ENCODE results near the gene RRN3. TPM values are rescaled to one million over a fixed set of nuclear protein-coding genes. Genes with fewer than 3 reads are reported as not detected.
"Not testable (repeated sequence)": the region's sequence is repeated elsewhere in the genome, so short reads cannot be mapped to it uniquely, and the experiment has no call there.

RRN3 gene, protein sequence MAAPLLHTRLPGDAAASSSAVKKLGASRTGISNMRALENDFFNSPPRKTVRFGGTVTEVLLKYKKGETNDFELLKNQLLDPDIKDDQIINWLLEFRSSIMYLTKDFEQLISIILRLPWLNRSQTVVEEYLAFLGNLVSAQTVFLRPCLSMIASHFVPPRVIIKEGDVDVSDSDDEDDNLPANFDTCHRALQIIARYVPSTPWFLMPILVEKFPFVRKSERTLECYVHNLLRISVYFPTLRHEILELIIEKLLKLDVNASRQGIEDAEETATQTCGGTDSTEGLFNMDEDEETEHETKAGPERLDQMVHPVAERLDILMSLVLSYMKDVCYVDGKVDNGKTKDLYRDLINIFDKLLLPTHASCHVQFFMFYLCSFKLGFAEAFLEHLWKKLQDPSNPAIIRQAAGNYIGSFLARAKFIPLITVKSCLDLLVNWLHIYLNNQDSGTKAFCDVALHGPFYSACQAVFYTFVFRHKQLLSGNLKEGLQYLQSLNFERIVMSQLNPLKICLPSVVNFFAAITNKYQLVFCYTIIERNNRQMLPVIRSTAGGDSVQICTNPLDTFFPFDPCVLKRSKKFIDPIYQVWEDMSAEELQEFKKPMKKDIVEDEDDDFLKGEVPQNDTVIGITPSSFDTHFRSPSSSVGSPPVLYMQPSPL
- total RNA-seq = 10 to 100 TPM; 35.4 to 38.1 TPM

DNA sequence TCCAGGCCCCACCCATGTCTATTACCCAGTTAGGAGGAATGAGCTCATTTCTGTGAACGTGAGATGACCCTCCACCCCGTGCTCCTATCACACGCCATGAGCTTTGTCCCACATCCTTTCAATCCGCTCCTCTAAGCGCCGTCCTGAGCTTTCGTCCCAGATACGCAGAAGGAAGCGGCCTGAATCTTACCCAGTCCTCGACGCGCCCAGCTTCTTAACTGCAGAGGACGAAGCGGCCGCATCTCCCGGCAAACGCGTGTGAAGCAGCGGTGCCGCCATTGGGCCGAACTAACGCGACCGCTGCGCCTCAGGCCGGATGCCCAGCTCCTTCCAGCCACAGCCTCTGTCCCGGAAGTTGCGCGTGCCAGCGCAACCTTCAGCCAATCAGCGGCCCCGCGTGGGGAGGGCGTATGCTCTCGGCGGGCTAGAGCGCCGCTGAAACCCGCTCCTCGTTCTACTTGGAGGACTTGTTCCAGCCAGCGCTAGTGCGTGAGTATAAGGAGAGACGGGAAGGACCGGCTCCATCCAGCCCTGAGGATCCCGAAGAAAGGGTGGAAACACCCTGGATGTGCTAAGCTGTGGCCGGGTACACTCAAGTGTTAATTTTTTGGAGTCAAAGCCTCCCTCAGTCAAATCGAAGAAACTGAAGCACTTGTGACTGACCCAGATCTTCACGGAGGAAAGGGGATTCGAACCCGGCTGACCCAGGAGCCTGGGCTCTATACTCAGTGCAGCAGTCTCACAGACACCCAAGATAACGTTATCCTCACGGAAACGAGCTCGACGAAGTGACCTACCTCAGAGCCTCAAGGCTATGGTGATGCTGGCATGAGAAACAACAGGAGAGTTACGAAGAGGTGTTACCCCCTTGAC, at the start of gene RRN3:
Gene RRN3, minus strand, starts transcription at position 318 of the 873 bp plus-strand sequence. Its CDS starts 39 bp downstream, at position 279.
- peak; percentile 88 to 91 for DNase-seq (ENCODE audit: low spot score in 2 of 2)
- not testable (repeated sequence) for H3K9me3 Mint-ChIP-seq
- Mint-ChIP-seq H3K36me3 (peaks cover 10 to 15% of the 10 kb centered on the region in 2 donors), H3K27ac (peak within 1 kb of the TSS; percentile 96 to 97)
- ATAC-seq = peak; percentile 99 to 100

DNA sequence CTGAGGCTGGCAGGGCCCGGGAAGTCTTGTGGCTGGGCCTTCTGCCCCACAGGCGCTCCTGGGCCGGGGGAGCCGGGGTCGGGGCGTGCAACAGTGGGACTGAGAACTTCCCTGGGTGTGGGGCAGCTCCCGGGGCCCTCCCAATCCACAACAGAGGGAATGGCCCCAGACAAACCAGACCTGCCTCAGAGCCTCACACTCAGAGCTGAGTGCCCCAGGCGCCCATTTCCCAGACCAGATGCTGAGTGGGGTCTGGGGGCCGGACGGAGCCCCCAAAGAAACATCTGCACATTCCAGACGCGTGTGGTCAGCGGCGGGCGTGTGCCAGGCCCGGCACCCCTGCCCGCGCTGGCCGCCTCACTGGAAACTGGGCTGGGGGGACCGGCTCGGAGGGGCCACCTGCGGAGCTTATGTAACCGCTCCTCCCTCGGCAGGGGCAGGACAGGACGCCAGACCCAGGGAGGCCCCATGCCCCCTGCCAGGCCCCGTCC, 49.6 kb upstream of the RRN3 start:
- H3K27ac Mint-ChIP-seq; DNase-seq (ENCODE audit: low spot score in 2 of 2); ATAC-seq; H3K36me3 Mint-ChIP-seq; H3K9me3 Mint-ChIP-seq: not testable (repeated sequence)

DNA sequence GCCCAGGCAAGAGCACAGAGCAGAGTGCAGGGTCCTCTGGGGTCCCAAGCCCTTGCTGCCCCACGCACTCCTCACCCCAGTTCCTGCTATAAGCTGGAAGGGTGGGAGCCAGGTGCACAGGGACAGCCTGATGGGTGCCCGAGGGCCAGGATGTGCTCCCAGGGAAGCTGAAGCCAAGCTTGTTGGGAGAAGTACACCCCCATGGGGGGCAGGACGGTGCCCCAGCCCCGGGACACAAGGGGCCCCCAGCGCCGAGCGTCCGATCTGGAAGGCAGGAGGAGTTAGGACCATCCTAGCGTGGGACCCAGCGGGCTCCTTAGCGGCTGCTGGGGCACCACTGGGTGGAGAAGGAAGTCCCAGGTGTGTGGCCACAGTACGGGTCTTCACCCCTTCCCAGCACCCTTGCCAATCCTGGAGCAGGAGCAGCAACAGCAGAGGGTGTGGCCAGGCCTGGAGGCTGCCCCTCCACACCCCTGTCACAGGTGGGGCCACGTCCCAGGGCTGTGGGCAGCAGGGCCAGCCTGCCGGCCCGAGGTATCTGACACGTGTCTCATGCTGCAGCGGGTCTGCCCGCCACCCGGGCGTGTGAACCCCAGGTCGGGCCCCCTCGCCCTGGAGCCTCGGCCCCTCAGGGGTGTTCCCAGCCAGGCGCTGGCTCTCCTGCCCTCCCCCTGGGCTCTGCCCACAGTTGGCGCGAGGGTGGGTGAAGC, 49.0 kb upstream of the RRN3 start:
- not testable (repeated sequence) for H3K36me3 Mint-ChIP-seq; ATAC-seq; H3K27ac Mint-ChIP-seq; DNase-seq (ENCODE audit: low spot score in 2 of 2); H3K9me3 Mint-ChIP-seq

DNA sequence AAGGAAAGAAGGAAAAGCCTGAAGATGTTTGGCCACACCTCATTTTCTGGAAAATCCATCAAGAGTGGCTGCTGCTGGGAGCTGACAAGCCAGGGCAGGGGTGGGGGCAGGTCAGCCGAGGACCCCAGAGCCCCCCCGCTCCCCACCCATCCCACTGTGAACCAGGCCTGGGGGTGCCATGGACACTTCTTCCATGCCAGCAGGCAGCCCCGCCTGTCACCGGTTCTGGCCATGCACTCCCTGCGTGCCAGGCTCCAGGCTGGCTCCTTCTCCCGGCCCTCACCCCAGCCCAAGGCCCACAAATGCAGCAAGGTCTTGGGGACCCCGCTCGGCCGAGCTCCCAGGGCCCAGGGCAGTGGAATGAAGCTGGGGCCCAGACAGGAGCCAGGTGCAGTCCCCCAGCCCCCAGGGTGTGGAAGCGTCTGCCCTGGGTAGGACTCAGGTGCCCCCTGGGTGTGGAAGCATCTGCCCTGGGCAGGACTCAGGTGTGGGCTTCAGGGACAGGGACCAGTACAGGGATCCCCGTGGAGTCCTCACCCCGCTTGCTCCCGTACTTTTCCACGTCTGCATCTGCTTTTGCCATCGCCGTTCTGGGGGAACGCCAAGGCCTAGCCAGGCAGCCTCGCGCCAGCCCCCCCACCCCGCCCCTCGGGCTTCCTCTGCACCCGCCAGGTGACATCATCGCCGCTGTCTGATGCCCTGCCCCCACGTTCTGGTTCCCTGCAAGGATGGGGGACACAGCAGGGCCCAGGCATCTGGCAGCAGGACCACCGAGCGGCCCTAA, 48.2 kb upstream of the RRN3 start:
- H3K36me3 Mint-ChIP-seq; ATAC-seq; DNase-seq (ENCODE audit: low spot score in 2 of 2); H3K27ac Mint-ChIP-seq; H3K9me3 Mint-ChIP-seq: not testable (repeated sequence)

DNA sequence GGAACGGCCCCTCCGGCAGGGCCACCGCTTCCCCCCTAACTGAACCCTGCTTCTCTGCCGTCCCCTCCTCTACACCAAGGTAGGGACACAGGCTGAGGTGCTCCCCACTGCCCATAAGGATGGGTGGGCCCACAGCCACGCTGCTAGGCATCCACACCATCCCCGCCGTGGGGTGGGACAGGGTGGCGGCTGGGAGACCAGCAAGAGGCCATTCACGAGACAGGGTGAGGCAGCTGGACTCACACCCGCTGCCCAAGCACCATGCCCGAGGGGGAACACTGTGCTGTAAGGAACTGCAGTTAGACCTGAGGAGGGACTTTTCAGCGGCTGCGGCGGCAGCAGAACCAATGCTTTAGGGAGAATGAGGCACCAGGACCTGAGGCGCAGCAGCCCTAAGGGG, 47.5 kb upstream of the RRN3 start:
- DNase-seq (ENCODE audit: low spot score in 2 of 2) = no peak
- Mint-ChIP-seq H3K9me3 (no peaks in the 10 kb centered on the region), H3K36me3 (no peaks in the 10 kb centered on the region), H3K27ac (no peak overlapping the region)
- no peak for ATAC-seq

DNA sequence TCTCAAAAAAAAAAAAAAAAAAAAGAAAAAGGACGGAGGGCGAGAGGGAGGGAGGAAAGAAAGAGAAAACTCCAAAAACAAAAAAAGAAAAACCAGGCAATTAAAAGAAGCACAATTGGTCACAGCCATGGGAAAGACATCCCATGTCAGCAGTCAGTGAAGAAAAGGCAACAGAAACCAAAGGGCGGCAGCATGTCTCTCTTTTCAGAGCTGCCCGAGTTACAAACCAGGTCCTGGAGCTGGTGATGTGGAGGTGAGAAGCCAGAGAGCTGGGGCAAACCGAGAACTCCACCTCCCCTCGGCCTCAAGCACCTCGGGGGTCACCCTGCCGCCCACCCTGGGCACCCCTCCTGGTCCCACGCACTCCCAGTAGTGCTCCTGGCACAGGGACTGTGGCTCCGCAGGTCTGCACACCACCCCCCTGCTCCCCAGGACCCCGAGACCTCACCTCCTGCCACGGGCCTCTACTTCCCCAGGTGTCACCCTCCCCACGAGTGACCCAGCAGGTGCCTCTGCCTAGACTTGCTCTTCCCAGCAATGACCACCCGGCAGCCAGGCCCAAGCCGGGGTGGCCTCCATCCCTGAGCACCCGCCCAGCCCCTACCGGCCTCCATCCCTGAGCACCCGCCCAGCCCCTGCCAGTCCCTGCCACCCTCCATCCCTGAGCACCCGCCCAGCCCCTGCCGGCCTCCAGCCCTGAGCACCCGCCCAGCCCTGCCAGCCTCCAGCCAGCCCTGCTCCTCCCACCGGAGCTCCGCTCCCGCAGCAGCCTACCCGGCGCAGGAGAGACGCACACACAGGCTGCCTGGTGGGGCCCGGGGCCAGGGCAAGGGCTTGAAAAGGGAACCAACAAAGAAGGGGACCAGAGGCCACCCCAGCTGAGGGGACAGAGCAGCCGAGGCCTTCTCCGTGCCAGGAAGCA, 46.6 kb upstream of the RRN3 start:
- H3K27ac Mint-ChIP-seq; H3K9me3 Mint-ChIP-seq; DNase-seq (ENCODE audit: low spot score in 2 of 2); H3K36me3 Mint-ChIP-seq: not testable (repeated sequence)
- peak in 1 of 2 donors; percentile 31 for ATAC-seq

DNA sequence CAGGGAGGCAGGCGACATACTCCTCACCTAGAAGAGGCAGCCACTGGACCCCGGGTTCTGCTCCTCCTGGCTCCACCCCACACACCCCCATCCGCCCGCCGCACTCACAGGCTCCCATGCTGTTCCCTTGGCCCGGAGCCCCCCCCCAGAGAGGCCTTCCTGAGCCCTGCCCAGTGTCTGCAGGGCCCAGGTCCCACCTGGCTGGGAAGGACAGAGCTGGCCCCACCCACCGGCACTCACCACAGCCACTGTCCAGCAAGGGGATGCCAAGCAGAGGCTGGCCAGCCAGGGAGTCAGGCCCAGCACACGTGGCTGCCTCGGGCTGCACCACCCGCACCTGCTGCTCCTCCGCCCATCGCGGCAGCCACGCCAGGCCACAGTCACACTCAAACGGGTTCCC, 43.4 kb upstream of the RRN3 start:
- not testable (repeated sequence) for ATAC-seq; H3K9me3 Mint-ChIP-seq; H3K27ac Mint-ChIP-seq; H3K36me3 Mint-ChIP-seq; DNase-seq (ENCODE audit: low spot score in 2 of 2)

DNA sequence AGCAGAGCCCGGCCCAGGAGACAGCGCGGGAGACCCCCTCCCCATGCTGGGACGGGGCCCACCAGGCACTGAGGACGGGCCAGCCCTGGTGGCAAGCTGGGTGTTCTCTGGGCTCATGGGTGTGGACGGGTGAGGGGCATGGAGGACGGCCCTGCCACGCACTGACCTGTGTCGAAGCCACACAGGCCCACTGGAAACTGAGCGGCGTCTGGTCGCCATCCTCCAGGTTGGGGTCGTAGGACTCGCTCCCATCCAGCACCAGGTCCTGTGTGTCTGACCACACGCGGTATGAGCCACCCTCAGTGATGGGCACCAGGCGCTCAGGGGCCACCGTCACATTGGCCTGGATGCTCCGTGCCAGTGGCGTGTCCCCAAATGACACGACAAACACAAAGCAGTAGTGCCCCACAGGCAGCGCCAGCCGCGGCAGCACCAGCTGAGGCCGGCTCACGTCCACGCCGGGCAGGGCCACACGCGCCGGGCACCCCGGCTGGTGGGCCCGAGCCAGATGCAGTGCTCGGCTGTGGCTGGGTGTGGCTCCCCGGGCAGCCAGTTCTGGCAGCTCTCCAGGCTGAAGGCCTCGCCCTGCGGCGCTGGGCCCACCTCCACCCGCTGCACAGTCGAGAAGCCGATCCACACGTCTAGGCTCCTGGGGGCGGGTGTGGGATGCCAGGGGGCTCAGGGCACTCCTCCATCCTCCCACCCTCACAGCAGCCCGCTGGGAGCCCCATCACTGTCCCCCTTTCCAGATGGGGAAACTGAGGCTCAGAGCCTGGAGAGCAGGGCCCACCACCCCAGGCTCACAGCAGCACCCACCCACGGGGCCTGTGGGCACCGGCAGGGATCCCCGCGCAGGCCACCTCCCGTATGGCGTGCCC, 41.6 kb upstream of the RRN3 start:
- not testable (repeated sequence) for H3K9me3 Mint-ChIP-seq; DNase-seq (ENCODE audit: low spot score in 2 of 2); ATAC-seq; H3K27ac Mint-ChIP-seq; H3K36me3 Mint-ChIP-seq

DNA sequence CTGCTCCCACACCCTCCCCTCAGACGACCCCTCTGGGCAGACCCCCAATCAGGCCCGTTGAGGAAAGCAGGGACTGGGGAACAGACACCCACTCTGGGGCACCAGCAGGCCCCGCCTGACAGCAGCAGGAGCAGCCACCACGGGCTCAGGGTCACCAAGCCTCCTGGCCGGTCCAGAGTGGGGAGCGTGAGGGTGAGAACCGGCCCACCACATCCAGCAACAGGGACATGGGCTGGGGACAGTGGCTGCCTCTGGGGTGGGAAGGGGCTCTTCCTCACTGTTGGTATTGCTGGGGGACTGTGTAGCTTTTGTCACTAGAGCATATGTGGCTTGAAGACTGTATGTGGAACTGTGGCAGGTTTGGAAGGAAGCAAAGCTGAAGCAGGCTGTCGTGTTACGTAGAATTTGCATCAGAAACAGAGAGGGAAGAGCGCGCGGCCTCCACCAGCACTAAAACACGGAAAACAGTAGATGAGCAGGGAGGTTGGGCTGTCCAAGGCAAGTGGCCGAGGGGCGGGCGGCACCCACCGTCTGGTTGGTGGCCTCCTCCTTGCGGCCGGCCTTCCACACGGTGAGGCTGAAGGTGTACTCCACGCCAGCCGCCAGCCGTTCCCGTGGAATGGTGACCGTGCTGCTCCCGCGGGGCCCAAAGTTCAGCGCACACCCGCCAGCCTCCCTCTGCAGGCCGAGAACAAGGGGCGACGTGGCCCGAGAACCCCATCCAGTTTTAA, 40.8 kb upstream of the RRN3 start:
- DNase-seq (ENCODE audit: low spot score in 2 of 2); ATAC-seq; H3K9me3 Mint-ChIP-seq; H3K36me3 Mint-ChIP-seq; H3K27ac Mint-ChIP-seq: not testable (repeated sequence)

DNA sequence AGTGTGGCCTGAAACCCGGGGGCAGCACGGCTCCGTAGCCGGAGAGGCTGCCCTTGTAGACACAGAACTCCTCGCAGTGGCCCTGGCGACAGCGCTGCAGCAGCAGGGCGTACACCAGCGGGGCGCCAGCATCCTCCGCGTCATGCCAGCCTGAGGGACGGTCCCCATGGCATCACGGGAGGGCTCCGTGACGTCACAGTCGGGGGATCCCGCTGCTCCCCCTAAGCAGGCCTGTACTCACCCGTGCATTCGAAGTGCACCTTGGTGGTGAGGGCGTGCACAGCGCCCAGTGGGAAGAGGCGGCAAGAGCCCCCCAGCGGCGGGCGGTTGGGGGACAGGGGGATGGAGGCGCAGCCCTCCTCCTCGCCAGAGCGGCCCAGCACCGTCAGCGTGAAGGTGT, 39.5 kb upstream of the RRN3 start:
- DNase-seq (ENCODE audit: low spot score in 2 of 2); H3K27ac Mint-ChIP-seq; H3K9me3 Mint-ChIP-seq; H3K36me3 Mint-ChIP-seq; ATAC-seq: not testable (repeated sequence)

DNA sequence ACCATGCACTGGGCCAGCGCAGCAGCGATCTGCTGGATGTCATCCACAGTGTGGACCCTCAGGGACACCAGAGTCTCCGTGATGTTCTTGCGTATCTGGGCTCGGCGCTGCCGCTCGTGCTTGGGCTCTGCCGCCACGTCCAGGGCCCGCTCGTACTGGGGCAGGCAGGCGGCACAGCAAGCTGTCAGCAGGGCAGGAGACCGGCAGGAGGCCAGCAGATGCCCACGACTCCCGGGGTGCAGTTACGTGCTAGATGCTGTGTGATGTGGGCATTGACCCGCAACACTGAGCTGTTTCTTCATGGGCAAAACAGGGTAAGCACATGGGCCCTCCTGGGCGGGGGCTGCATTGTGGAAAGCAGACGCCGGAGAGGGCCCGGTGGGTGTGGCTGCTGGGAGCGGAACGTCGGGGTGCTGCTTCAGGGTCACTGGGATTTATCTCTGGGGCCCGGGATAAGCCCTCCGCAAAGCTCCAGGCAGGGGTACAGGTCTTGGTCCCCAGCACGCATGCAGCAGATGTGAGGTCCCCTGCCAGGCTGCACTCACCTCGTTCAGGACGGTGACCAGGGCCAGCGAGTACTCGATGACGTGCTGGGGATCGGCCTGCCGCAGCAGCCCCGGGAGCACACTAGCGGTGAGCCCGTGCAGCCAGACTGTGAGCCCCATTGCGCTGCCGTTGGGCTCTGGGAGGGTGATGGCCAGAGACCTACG, 38.8 kb upstream of the RRN3 start:
- H3K9me3 Mint-ChIP-seq; H3K27ac Mint-ChIP-seq; ATAC-seq; DNase-seq (ENCODE audit: low spot score in 2 of 2); H3K36me3 Mint-ChIP-seq: not testable (repeated sequence)

DNA sequence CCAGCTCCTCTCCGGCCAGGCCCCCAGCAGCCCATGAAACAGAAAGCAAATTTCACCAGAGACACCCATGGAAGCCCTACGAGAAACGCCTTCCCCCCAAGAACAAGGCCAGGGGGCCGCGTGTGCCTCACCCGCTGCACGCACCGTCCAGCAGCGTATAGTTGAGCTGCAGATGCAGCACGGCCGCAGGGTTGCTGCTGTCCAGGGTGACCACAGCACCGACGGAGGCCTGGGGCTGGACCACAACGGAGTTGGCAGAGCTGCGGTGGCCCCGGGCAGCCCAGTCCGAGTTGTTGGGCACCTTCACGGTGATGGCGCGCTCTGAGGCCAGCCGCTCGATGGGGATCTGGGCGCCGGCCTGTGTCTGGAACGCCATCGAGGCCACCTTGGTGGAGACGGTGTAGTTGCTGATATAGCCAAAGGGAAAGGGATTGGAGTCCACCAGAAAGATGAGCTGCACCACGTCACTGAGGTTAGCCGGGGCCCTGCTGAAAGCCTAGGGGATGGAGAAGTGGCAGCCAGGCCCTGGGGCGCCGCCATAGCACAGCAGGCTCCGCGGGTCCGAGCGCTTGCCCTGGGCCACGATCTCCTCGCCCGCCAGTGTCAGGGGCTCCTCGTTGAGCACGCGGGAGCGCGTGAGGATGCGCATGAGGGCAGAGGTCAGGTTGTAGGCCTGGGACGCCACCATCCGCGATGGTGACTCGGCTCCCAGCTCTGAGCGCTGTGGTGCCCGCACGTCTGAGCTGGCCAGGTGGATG, 37.0 kb upstream of the RRN3 start:
- DNase-seq (ENCODE audit: low spot score in 2 of 2); H3K27ac Mint-ChIP-seq; H3K9me3 Mint-ChIP-seq; ATAC-seq; H3K36me3 Mint-ChIP-seq: not testable (repeated sequence)
